Measurements from ENCODE around the gene WNT3A.

The WNT3A gene

GRCh38 chr1:228009116-228009827, 2.5 kb downstream of the WNT3A start:
- no peak for TF ChIP-seq CTCF (IDR thresholded peaks at IDR 0.05; ENCODE audit: insufficient read depth, missing control alignments)
- FAIRE-seq: no peak
- DNase-seq (ENCODE audit: insufficient read length, low spot score): no peak

DNA sequence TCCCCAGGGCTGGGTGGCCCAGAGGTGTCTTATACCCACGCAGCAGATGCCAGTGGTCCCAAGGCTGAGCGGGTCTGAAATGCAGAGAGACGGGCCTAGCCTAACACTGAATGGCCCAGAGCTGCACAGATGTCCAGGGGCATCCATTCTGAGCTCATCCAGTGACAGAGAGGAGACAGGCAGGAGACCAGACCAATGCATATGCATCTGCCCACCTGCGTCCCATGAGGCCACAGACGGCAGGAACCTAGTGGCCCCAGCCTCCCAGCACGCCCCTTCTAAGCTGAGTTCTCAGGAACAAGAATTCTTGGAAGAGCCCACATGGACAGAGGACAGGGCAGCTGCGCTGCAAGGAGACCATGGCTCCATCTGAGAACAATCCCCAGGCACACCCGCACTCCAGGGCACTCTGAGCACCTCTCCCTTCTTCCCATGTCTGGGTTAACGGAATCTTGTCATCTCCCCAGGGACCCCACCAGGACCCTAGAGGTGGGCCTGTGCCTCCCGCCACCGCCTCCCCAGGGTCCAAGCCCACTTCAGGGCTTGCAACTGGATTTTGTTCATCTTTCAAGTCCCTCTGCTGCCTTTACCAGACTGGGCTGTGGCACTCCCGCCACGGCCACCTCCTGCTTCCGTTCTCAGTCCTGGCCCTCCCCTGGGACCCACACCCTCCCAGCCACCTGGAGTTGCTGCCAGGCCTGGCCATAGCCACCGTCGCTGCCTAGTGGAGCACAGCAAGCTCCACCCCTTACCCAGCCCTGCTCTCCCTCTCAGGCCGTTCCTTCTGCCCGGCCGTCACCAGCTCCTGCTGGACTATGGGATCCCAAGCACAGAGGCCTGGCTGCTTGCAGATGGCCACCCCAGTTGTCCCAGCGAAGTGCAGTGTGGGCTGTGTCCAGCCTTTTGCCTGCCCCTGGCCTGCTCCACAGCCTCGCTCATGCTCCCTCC, 3.3 kb downstream of the WNT3A start:
- TF ChIP-seq CTCF (IDR thresholded peaks at IDR 0.05; ENCODE audit: insufficient read depth, missing control alignments): no peak
- DNase-seq (ENCODE audit: insufficient read length, low spot score) (no peak), FAIRE-seq (no peak)

GRCh38 chr1:228010921-228011320, 4.1 kb downstream of the WNT3A start:
- no peak for FAIRE-seq
- no peak for TF ChIP-seq CTCF (IDR thresholded peaks at IDR 0.05; ENCODE audit: insufficient read depth, missing control alignments)

DNA sequence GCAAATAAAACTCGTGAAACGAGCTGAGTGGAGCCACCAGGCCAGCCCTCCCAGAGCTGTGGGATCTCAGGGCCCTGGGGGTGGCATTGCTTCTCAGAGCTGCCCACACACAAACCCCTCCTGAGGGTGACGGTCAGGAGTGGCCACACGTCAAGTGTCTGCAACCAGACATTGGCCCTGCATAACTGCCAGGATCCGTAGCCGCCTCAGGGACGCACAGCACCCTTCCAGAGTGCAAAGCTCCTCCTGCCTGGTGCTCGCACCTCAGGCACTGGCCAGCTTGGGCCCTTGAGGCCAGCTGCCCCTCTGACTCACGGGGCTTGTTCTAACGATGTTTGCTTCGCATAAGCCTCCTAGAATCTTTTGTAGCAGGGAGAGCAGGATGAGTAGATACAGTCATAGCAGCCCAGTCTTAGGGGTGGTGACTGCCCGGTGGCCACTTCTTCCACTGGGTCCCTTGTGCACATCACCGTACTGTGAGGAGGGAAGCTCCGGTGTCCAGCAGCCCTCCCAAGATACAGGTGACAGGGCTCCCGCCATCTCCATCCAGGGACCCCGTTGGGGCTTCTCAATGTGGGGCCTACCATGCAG, 5.0 kb downstream of the WNT3A start:
- no peak for FAIRE-seq
- DNase-seq (ENCODE audit: insufficient read length, low spot score): no peak
- TF ChIP-seq CTCF (IDR thresholded peaks at IDR 0.05; ENCODE audit: insufficient read depth, missing control alignments): no peak

More at GRCh38 chr1:228010921-228011320, 4.1 kb downstream of the WNT3A start:
- DNase-seq (ENCODE audit: insufficient read length, low spot score): no peak

DNA sequence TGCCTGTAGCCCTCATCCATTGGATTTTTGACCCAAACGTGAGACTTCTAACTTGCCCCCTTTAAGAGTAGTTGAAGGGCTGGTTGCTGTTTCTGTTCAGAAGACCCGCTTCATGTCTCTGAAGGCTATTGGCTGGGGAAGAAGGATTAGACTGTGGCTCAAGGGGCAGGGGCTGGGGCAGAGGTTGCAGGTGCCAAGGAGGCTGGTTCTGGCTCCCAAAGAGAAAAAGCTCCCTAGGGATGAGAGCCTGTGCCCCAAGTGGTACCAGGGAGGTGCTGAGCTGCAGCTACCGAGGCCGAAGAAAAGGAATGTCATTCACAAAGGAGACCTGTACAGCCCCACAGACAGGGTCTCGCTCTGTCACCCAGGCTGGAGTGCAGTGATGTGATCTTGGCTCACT, 5.8 kb downstream of the WNT3A start:
- no peak for DNase-seq (ENCODE audit: insufficient read length, low spot score)
- no peak for FAIRE-seq
- TF ChIP-seq CTCF (IDR thresholded peaks at IDR 0.05; ENCODE audit: insufficient read depth, missing control alignments): no peak

- DNase-seq (ENCODE audit: insufficient read length, low spot score) (no peak), FAIRE-seq (no peak)
- TF ChIP-seq CTCF (IDR thresholded peaks at IDR 0.05; ENCODE audit: insufficient read depth, missing control alignments): no peak
Measured at GRCh38 chr1:228013131-228013934, 6.5 kb downstream of the WNT3A start.
